Gastroesophageal sphincter (tissue), 4 donors: ENCODE results near the gene GRIN1. TPM values are rescaled to one million over a fixed set of nuclear protein-coding genes. Genes with fewer than 3 reads are reported as not detected.

Experiments
- ATAC-seq: fragments of 150-250 bp; one replicate; pipeline ENCODE4 v1.9.1; 2016; ENCODE audit warnings: mild to moderate bottlenecking, moderate library complexity
- H3K27ac ChIP-seq, 4 donors: fragments of 200-600 bp; sonication (generic) in 3 of 4; 1 replicate in 3 of 4; 2 replicates in 1 of 4; pipeline ENCODE4 v1.5.1; 2016 to 2019
- H3K27me3 ChIP-seq: fragments of 200-600 bp; sonication (generic); one replicate; pipeline ENCODE4 v1.5.1; 2019
- H3K36me3 ChIP-seq, 2 donors: fragments of 200-600 bp; sonication (generic); one replicate each; pipeline ENCODE4 v1.5.1; 2019; ENCODE audit warnings: control low read depth in 1 of 2
- H3K4me1 ChIP-seq, 3 donors: fragments of 200-600 bp; sonication (generic); 1 replicate in 2 of 3; 2 replicates in 1 of 3; pipeline ENCODE4 v1.5.1; 2016 to 2019; ENCODE audit warnings: control low read depth in 2 of 3
- H3K4me3 ChIP-seq, 2 donors: fragments of 200-600 bp; sonication (generic); one replicate each; pipeline ENCODE4 v1.5.1; 2019; ENCODE audit warnings: mild to moderate bottlenecking in 1 of 2, moderate library complexity in 1 of 2
- H3K9me3 ChIP-seq, 3 donors: fragments of 200-600 bp; sonication (generic); one replicate each; pipeline ENCODE4 v1.5.1; 2017 to 2019; ENCODE audit warnings: control low read depth in 2 of 3
- EP300 ChIP-seq: sonication (generic); formaldehyde crosslinking; IDR thresholded peaks from one replicate; pipeline ENCODE4 v1.6.1; 2017; ENCODE audit warnings: antibody characterized with exemption, mild to moderate bottlenecking
- POLR2A ChIP-seq, 2 donors: fragments of 450-650 bp; IDR thresholded peaks; one replicate each; pipeline ENCODE4 v1.6.1; 2017; ENCODE audit warnings: antibody characterized with exemption in 2 of 2, mild to moderate bottlenecking in 2 of 2, moderate library complexity in 1 of 2
- POLR2AphosphoS5 ChIP-seq: sonication (generic); formaldehyde crosslinking; IDR thresholded peaks from one replicate; pipeline ENCODE4 v1.6.1; 2017; ENCODE audit warnings: antibody characterized with exemption
- WGBS, 2 donors: methylation state at CpG; one replicate each; pipeline ENCODE4 v1.1.5; 2018; ENCODE audit warnings: low coverage in 1 of 2; 5-methylcytosine and 5-hydroxymethylcytosine counted together
- small RNA-seq, 4 donors: library from RNA; depleted of rRNA; stranded (forward); fragments of <200 nt; gene quantifications; one replicate each; pipeline ENCODE3, GENCODE V24; 2016
- total RNA-seq, 4 donors: library from RNA; depleted of rRNA; stranded (reverse); fragments of >200 nt; gene quantifications; one replicate each; pipeline ENCODE4 v1.1.0, GENCODE V29; 2016
- TF ChIP-seq, protein P1 (sequence below), 4 experiments: fragments of 200-600 bp in 2 of 4; fragments of 450-650 bp in 2 of 4; sonication (generic) in 1 of 4; IDR thresholded peaks; one replicate each; pipeline ENCODE4 v1.5.1; 2017 to 2019; ENCODE audit warnings: antibody characterized with exemption in 4 of 4, mild to moderate bottlenecking in 2 of 4, moderate library complexity in 2 of 4

The GRIN1 gene
- total RNA-seq, 4 donors from 2014 or later = 0.08 to 0.13 TPM; not detected in 2

DNA sequence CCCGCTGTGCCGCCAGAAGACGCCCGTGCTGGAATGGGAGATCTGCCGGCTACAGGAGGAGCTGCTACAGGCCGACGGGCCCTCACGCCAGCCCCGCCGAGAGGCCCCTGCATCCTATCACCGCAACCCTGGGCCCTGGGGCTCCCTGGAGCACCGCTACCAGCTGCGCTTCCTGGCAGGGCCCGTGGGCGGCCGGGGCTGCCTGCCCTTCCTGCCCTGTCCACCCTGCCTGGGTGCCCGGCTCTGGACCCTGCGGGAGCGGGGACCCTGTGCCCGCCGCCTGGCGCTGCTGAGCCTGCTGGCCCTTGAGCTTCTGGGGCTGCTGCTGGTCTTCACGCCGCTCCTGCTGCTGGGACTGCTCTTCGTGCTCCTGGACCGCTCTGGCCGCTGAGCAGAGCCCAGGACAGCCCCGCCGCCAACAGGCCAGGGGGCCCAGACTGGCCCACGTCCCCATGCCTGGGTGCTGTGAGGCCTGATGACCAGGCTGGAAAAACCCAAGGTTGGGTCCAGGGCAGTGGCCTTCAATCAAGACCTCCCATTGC lies 79.3 kb downstream of the GRIN1 start:
- Histone ChIP-seq H3K27me3 (no peaks in the 10 kb centered on the region), H3K9me3 (no peaks in the 10 kb centered on the region), H3K4me1 (peaks cover 0 to 45% (median 11%) of the 10 kb centered on the region in 3 donors), H3K4me3 (no peak overlapping the region), H3K36me3 (peaks cover 0 to 28% of the 10 kb centered on the region in 2 donors), H3K27ac (no peak overlapping the region)
- TF ChIP-seq POLR2AphosphoS5 (no peak), EP300 (no peak), POLR2A (IDR thresholded peaks at IDR 0.05) (no peak)
- TF ChIP-seq, protein P1, sequence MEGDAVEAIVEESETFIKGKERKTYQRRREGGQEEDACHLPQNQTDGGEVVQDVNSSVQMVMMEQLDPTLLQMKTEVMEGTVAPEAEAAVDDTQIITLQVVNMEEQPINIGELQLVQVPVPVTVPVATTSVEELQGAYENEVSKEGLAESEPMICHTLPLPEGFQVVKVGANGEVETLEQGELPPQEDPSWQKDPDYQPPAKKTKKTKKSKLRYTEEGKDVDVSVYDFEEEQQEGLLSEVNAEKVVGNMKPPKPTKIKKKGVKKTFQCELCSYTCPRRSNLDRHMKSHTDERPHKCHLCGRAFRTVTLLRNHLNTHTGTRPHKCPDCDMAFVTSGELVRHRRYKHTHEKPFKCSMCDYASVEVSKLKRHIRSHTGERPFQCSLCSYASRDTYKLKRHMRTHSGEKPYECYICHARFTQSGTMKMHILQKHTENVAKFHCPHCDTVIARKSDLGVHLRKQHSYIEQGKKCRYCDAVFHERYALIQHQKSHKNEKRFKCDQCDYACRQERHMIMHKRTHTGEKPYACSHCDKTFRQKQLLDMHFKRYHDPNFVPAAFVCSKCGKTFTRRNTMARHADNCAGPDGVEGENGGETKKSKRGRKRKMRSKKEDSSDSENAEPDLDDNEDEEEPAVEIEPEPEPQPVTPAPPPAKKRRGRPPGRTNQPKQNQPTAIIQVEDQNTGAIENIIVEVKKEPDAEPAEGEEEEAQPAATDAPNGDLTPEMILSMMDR (IDR thresholded peaks at IDR 0.05) = no peak
- WGBS, 2 donors = no CpG with 5 or more reads among the region's 30 CpGs
- no peak for ATAC-seq

Small RNAs within 50 kb of the gene (small RNA-seq; reads per million reads assigned to genes)
- gene MIR3621 (0 reads per million in 4 donors), gene RF00153 (0 to 0.38 (median 0.12) reads per million in 4 donors)

Other genes starting within 250 kb of the GRIN1 start
- 100 to 1,000 TPM; 171 to 310 (median 236) TPM for gene FBXW5, start 194.4 kb upstream of the GRIN1 start, total RNA-seq
- gene C8G, start 193.9 kb upstream of the GRIN1 start, total RNA-seq = not detected
- not detected for gene LCN12, start 186.9 kb upstream of the GRIN1 start, total RNA-seq
- 100 to 1,000 TPM in 1 of 4 donors, 10 to 100 TPM in 2, 1 to 10 TPM in 1; 7.4 to 132 (median 29.7) TPM for gene PTGDS, start 161.7 kb upstream of the GRIN1 start, total RNA-seq
- gene LCNL1, start 156.2 kb upstream of the GRIN1 start, total RNA-seq = under 1 TPM in 2 of 4 donors, not detected in 2; 0.40 TPM
- 10 to 100 TPM; 24.2 to 42.6 (median 36.1) TPM for gene PAXX, start 146.7 kb upstream of the GRIN1 start, total RNA-seq
- 1 to 10 TPM in 3 of 4 donors, under 1 TPM in 1; 0.81 to 5.4 (median 2.2) TPM for gene CLIC3, start 142.6 kb upstream of the GRIN1 start, total RNA-seq
- gene ABCA2, start 110.9 kb upstream of the GRIN1 start, total RNA-seq = 10 to 100 TPM; 13.5 to 24.3 (median 19.3) TPM
- gene FUT7, start 107.1 kb upstream of the GRIN1 start, total RNA-seq = under 1 TPM in 1 of 4 donors, not detected in 3; 0.20 TPM
- 10 to 100 TPM; 50.4 to 69.9 (median 59.5) TPM for gene NPDC1, start 93.0 kb upstream of the GRIN1 start, total RNA-seq
- gene ENTPD2, start 85.1 kb upstream of the GRIN1 start, total RNA-seq = 1 to 10 TPM in 1 of 4 donors, under 1 TPM in 1, not detected in 2; 0.58 to 1.6 TPM
- gene SAPCD2, start 68.6 kb upstream of the GRIN1 start, total RNA-seq = 1 to 10 TPM in 1 of 4 donors, under 1 TPM in 3; 0.13 to 1.3 (median 0.19) TPM
- 1 to 10 TPM; 4.2 to 7.3 (median 6.0) TPM for gene UAP1L1, start 61.6 kb upstream of the GRIN1 start, total RNA-seq
- 10 to 100 TPM; 26.1 to 30.2 (median 29.3) TPM for gene MAN1B1, start 52.2 kb upstream of the GRIN1 start, total RNA-seq
- 100 to 1,000 TPM in 3 of 4 donors, 10 to 100 TPM in 1; 74.5 to 124 (median 111) TPM for gene DPP7, start 24.4 kb upstream of the GRIN1 start, total RNA-seq
- gene LRRC26, start 30.9 kb downstream of the GRIN1 start, total RNA-seq = 1 to 10 TPM in 1 of 4 donors, not detected in 3; 7.7 TPM
- not detected for gene TMEM210, start 32.9 kb downstream of the GRIN1 start, total RNA-seq
- 10 to 100 TPM; 11.9 to 32.1 (median 23.7) TPM for gene ANAPC2, start 49.4 kb downstream of the GRIN1 start, total RNA-seq
- gene SSNA1, start 49.5 kb downstream of the GRIN1 start, total RNA-seq = 10 to 100 TPM; 56.8 to 99.0 (median 73.8) TPM
- 10 to 100 TPM in 1 of 4 donors, 1 to 10 TPM in 3; 3.6 to 11.6 (median 6.1) TPM for gene TPRN, start 61.6 kb downstream of the GRIN1 start, total RNA-seq
- 10 to 100 TPM; 21.9 to 36.1 (median 29.1) TPM for gene TMEM203, start 66.5 kb downstream of the GRIN1 start, total RNA-seq
- gene NDOR1, start 66.5 kb downstream of the GRIN1 start, total RNA-seq = 1 to 10 TPM; 4.6 to 9.8 (median 7.6) TPM
- 1 to 10 TPM in 3 of 4 donors, not detected in 1; 1.6 to 5.3 (median 3.1) TPM for gene RNF208, start 83.1 kb downstream of the GRIN1 start, total RNA-seq
- 1 to 10 TPM in 2 of 4 donors, not detected in 2; 1.1 to 5.8 TPM for gene CYSRT1, start 86.0 kb downstream of the GRIN1 start, total RNA-seq
- gene RNF224, start 88.3 kb downstream of the GRIN1 start, total RNA-seq = under 1 TPM in 1 of 4 donors, not detected in 3; 0.57 TPM
- not detected for gene SLC34A3, start 91.7 kb downstream of the GRIN1 start, total RNA-seq
- gene TUBB4B, start 102.1 kb downstream of the GRIN1 start, total RNA-seq = 100 to 1,000 TPM; 220 to 488 (median 265) TPM
- not detected for gene STPG3, start 112.1 kb downstream of the GRIN1 start, total RNA-seq
- gene NELFB, start 116.2 kb downstream of the GRIN1 start, total RNA-seq = 10 to 100 TPM; 36.9 to 58.8 (median 45.2) TPM
- gene TOR4A, start 138.6 kb downstream of the GRIN1 start, total RNA-seq = 1 to 10 TPM; 4.7 to 7.4 (median 6.9) TPM
- gene NRARP, start 163.1 kb downstream of the GRIN1 start, total RNA-seq = 10 to 100 TPM in 1 of 4 donors, 1 to 10 TPM in 3; 3.8 to 11.3 (median 4.3) TPM